Endothelial cell of umbilical vein (primary cell): ENCODE results near the gene LAPTM4A. TPM values are rescaled to one million over a fixed set of nuclear protein-coding genes. Genes with fewer than 3 reads are reported as not detected.

Experiments used
- BruUV-seq: library from RNA; stranded (reverse); fragments of 400-500 nt; replicated peaks from 2 replicates; lab custom pipeline; 2021; lab: Mats Ljungman, UMichigan
- CTCF ChIA-PET: fragments of 300-600, 350-600 bp; sonication (Branson Sonifier 250); formaldehyde crosslinking; loops from one replicate; lab custom pipeline; 2021; ENCODE audit warnings: antibody characterized with exemption, inconsistent platforms; lab: Charles Lee
- POLR2A ChIA-PET: fragments of 300-600, 350-600 bp; sonication (Branson Sonifier 250); formaldehyde crosslinking; loops from one replicate; lab custom pipeline; 2021; ENCODE audit warnings: antibody characterized with exemption, inconsistent platforms; lab: Charles Lee
- DNase-seq: peaks from one replicate; pipeline ENCODE4 v3.0.0-alpha.2; 2011; ENCODE audit warnings: low read depth, low spot score
- FAIRE-seq: peaks from 2 replicates; lab custom pipeline; 2011; peaks lifted over from hg19 to GRCh38; lab: Jason Lieb, UNC
- H2AFZ ChIP-seq: 2 replicates; pipeline ENCODE4 v1.6.0; 2012; ENCODE audit warnings: low read depth, low read length, control low read depth, inconsistent platforms
- H3K27ac ChIP-seq: 2 replicates; pipeline ENCODE4 v1.5.1; 2011; ENCODE audit warnings: low read depth, mild to moderate bottlenecking, control low read depth, low read length, moderate library complexity; ENCODE audit not compliant: insufficient read depth
- H3K27me3 ChIP-seq, 2 experiments: 2 replicates each; pipeline versions ENCODE4 v1.6.0 to v1.6.1; 2011; ENCODE audit warnings: low read length in 2 of 2, mixed read lengths in 1 of 2; ENCODE audit not compliant: control insufficient read depth in 2 of 2, insufficient read depth in 2 of 2
- H3K36me3 ChIP-seq, 2 experiments: 2 replicates in 1 of 2; 3 replicates in 1 of 2; pipeline ENCODE4 v1.5.1; 2011; ENCODE audit warnings: low read length in 2 of 2, mild to moderate bottlenecking in 1 of 2, moderate library complexity in 1 of 2; ENCODE audit not compliant: control insufficient read depth in 2 of 2, insufficient read depth in 2 of 2; ENCODE audit errors: extremely low read depth in 1 of 2
- H3K4me1 ChIP-seq: 3 replicates; pipeline ENCODE4 v1.5.1; 2011; ENCODE audit warnings: mild to moderate bottlenecking, low read length; ENCODE audit not compliant: control insufficient read depth, insufficient read depth; ENCODE audit errors: extremely low read depth
- H3K4me2 ChIP-seq: 2 replicates; pipeline ENCODE4 v1.6.1; 2011; ENCODE audit warnings: low read length, control low read depth, mixed read lengths; ENCODE audit not compliant: insufficient read depth
- H3K4me3 ChIP-seq, 3 experiments: fragments of 200-600 bp in 1 of 3; sonication (generic), shearing (Covaris generic) in 1 of 3; replicated peaks in 1 of 3; 2 replicates each; pipeline ENCODE4 v1.5.1; 2011 to 2016; ENCODE audit warnings: control low read depth in 3 of 3, low read length in 3 of 3, mild to moderate bottlenecking in 2 of 3, inconsistent platforms in 1 of 3, low read depth in 1 of 3, moderate library complexity in 1 of 3; ENCODE audit not compliant: insufficient read depth in 1 of 3
- H3K79me2 ChIP-seq: 2 replicates; pipeline ENCODE4 v1.6.0; 2012; ENCODE audit warnings: low read length, inconsistent platforms; ENCODE audit not compliant: control insufficient read depth, insufficient read depth
- H3K9ac ChIP-seq: replicated peaks from 2 replicates; pipeline ENCODE3; 2011; ENCODE audit warnings: low read length, control low read depth; ENCODE audit not compliant: insufficient read depth; ENCODE audit errors: extremely low read depth
- H3K9me1 ChIP-seq: replicated peaks from 3 replicates; pipeline ENCODE4 v1.6.0; 2011; ENCODE audit warnings: mild to moderate bottlenecking, low read length; ENCODE audit not compliant: control insufficient read depth, insufficient read depth; ENCODE audit errors: extremely low read depth
- H3K9me3 ChIP-seq: replicated peaks from 2 replicates; pipeline ENCODE4 v1.5.1; 2012; ENCODE audit warnings: low read length, inconsistent platforms; ENCODE audit not compliant: control insufficient read depth, insufficient read depth
- H4K20me1 ChIP-seq: replicated peaks from 2 replicates; pipeline ENCODE3; 2011; ENCODE audit warnings: mild to moderate bottlenecking, low read length; ENCODE audit not compliant: control insufficient read depth, insufficient read depth; ENCODE audit errors: extremely low read depth
- EZH2 ChIP-seq: IDR thresholded peaks from 2 replicates; pipeline ENCODE4 v1.6.1; 2012; ENCODE audit warnings: borderline replicate concordance, low read depth, mild to moderate bottlenecking, moderate library complexity, low read length, inconsistent platforms; ENCODE audit not compliant: severe bottlenecking
- FOS ChIP-seq: IDR thresholded peaks from 2 replicates; pipeline ENCODE4 v1.6.1; 2011; ENCODE audit warnings: mild to moderate bottlenecking, low read length, moderate library complexity, borderline replicate concordance; ENCODE audit not compliant: insufficient read depth
- GATA2 ChIP-seq: IDR thresholded peaks from 2 replicates; pipeline ENCODE4 v1.7.0; 2011; ENCODE audit warnings: low read depth, mild to moderate bottlenecking, moderate library complexity, mixed read lengths, low read length; ENCODE audit not compliant: insufficient read length, insufficient read depth
- JUN ChIP-seq: IDR thresholded peaks from 2 replicates; pipeline ENCODE4 v1.6.1; 2011; ENCODE audit warnings: borderline replicate concordance, low read depth; ENCODE audit not compliant: insufficient read length, insufficient read depth
- MYC ChIP-seq: IDR thresholded peaks from one replicate; pipeline ENCODE4 v1.6.1; 2011; ENCODE audit warnings: mild to moderate bottlenecking, low read depth, low read length
- POLR2A ChIP-seq: IDR thresholded peaks from 2 replicates; pipeline ENCODE4 v1.6.1; 2012; ENCODE audit warnings: low read depth, mild to moderate bottlenecking, control low read depth, low read length
- dilution Hi-C: fragments of 300-500 bp; cut with MboI; formaldehyde crosslinking; loops from one replicate; pipeline ENCODE4 v1.15.0; 2019; ENCODE audit warnings: low sequenced_read_pairs; ENCODE audit not compliant: extremely low pct_ligation_motif_present
- intact Hi-C: fragments of 100-400 bp; cut with micrococcal nuclease; formaldehyde crosslinking; loops from one replicate; pipeline ENCODE4 v1.10.0; 2022
- polyA plus RNA-seq, 4 experiments: library from polyadenylated mRNA; depleted of rRNA in 3 of 4; stranded (reverse) in 3 of 4; unstranded in 1 of 4; fragments of >200 nt; gene quantifications; 2 replicates each; pipeline versions ENCODE4 v1.2.1 to v1.2.3, GENCODE V29; 2011 to 2012; ENCODE audit warnings: missing spikeins in 1 of 4
- total RNA-seq: library from RNA; stranded (reverse); gene quantifications from 2 replicates; pipeline ENCODE4 v1.2.3, GENCODE V29; 2021
- TF ChIP-seq, protein P1 (sequence below): IDR thresholded peaks from 2 replicates; pipeline ENCODE4 v1.6.1; 2011; ENCODE audit not compliant: insufficient read depth, insufficient read length

Gene LAPTM4A
- total and polyA plus RNA-seq, 2 donors (not counting 3 experiments of a cell fraction or from before 2014, with no cell fraction given), result 155 to 427 TPM

DNA sequence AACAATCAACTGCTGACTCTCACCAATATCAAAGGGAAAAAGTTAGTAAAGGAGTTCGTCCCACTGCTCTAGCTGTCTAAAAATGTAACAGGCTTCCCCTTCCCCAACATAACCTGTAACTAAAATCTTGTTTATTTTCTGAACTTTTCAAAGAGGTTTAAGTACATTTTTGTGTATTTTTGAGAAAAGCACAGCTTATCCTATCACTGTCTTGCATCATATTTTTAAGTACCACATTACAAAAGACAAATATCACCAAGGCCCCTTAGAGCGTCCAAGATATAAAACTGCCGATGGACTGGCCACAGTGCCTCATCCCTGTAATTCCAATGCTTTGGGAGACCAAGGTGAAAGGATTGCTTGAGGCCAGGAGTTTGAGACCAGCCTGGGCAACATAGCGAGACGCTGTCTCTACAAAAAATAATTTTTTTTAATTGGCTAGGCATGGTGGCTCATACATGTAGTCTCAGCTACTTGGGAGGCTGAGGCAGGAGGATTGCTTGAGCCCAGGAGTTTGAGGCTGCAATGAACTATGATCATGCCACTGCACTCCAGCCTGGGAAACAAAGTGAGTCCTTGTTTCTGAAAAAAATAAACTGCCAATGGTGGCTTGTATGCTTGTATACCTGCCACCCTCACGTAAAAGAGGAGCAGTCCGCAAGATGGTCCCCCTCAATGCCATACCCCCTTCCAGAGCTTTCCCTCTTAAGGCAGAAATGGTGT is 21.2 kb upstream of the LAPTM4A start:
- POLR2A ChIA-PET, result no interaction called here
- no peak for FAIRE-seq
- no peak overlapping the region for H2AFZ ChIP-seq

More for the DNA sequence above, 21.2 kb upstream of the LAPTM4A start:
- intact Hi-C loops, result no loop called here
- Histone ChIP-seq H3K4me1 (no peaks in the 10 kb centered on the region), H4K20me1 (no peaks in the 10 kb centered on the region), H3K9ac (no peak overlapping the region), H3K27me3 (peaks cover 4 to 11% of the 10 kb centered on the region in 2 experiments), H3K36me3 (no peaks in the 10 kb centered on the region), H3K9me3 (no peaks in the 10 kb centered on the region), H3K27ac (no peak overlapping the region), H3K79me2 (no peaks in the 10 kb centered on the region), H3K9me1 (no peaks in the 10 kb centered on the region), H3K4me2 (no peak overlapping the region), H3K4me3 (no peak overlapping the region)
- CTCF ChIA-PET, result interaction anchor here (0.8 to 1.7 kb wide), 3 partner anchors 10 to 21 kb away, joined by 3 to 4 read pairs (median 3); no protein-coding TSS in a partner anchor
- no peak for TF ChIP-seq MYC
- TF ChIP-seq POLR2A, result no peak
- TF ChIP-seq JUN, result no peak
- TF ChIP-seq, protein P1, sequence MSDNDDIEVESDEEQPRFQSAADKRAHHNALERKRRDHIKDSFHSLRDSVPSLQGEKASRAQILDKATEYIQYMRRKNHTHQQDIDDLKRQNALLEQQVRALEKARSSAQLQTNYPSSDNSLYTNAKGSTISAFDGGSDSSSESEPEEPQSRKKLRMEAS, result no peak
- TF ChIP-seq EZH2, result no peak
- TF ChIP-seq FOS, result no peak
- no peak for TF ChIP-seq GATA2
- dilution Hi-C loops, result no loop called here
- DNase-seq, result no peak
- no TSS peak for BruUV-seq
